Measurements from ENCODE around the gene HMCN2. TPM values are rescaled to one million over a fixed set of nuclear protein-coding genes. Genes with fewer than 3 reads are reported as not detected.

The HMCN2 gene
- total RNA-seq, 2 donors from 2014 or later = 4.6 to 6.0 TPM

GRCh38 chr9:130366888-130367550 lies 101.5 kb downstream of the HMCN2 start:
- intact Hi-C loops (cut with DNase I) = no loop called here
- ATAC-seq = no peak

DNA sequence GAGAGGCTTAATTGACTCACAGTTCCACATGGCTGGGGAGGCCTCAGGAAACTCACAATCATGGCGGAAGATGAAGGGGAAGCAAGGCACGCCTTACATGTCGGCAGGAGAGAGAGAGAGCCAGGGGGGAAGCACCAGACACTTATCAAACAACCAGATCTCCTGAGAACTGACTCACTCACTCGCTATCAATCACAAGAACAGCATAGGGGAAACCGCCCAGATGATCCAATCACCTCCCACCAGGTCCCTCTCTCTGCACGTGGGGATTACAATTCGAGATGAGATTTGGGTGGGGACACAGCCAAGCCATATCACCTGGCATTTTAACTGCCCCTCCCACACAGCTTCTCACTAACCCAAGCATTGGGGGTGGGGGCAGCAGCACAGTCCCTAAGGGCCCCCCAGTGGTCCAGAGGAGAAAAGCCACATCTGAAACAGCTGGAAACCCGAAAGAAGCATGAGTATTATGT lies 103.1 kb downstream of the HMCN2 start:
- ATAC-seq (no peak), DNase-seq (no peak)
- intact Hi-C loops (cut with DNase I) = no loop called here

More at GRCh38 chr9:130366888-130367550, 101.5 kb downstream of the HMCN2 start:
- DNase-seq = no peak

DNA sequence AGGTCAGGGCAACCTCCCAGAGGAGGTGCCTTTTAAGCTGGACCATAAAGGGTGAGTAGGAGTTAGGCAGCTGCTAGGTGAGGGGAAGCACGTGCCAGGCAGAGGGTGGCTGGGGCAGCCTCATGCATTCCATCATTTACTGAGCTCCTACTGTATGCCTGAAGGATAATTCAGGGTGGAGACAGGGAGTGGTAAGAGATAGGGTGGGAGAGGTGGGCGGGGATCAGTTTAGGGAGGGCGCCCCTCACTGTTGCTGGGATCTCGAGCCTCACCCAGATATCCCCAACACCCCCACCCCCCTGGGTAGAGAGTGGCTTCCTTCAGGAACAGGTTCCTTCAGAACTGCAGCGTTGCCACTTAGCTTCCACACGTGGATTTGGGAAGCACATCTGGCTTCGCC lies 104.7 kb downstream of the HMCN2 start:
- ATAC-seq (no peak), DNase-seq (no peak)
- intact Hi-C loops (cut with DNase I) = no loop called here

DNA sequence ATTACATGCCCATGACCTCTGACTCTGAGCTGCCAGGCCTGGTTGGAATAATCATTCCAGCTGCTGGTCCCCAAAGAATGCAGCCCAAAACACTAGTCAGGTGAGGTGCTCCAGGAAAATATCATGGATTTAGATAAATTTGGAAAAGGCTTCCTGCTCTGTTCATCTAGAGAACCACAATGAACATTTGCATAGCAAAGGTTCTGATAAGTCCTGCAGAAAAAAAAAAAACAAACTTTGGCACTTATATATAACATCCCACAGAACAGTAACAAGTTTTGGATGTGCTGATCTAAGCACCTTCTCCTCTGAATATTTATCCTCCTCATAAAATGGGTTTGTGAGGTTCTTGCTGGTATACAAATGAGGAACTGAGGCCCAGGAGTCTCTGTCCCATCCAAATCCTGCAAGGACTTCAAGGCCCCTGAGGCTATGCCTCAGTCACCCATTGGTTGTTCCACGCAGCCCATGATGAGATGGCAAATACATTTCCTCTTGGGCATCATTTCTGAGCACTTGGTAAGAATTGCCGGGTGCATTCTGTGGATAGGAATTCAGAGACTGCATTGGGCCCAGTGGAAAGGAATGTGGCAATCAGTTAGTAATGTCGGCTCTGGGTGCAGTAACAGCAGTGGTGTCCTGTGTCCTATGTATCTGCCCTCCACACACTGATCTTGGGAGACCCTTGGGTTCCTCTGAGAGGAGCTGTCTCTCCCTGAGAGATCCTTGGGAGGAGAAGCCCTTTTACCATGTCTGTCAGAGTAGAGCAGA lies 105.8 kb downstream of the HMCN2 start:
- intact Hi-C loops (cut with DNase I) = no loop called here
- DNase-seq (no peak), ATAC-seq (no peak)

- no peak for ATAC-seq
- intact Hi-C loops (cut with DNase I) = no loop called here
- no peak for DNase-seq
Observed at GRCh38 chr9:130372057-130372456, 106.5 kb downstream of the HMCN2 start.

GRCh38 chr9:130373679-130374325 lies 108.2 kb downstream of the HMCN2 start:
- ATAC-seq = no peak
- intact Hi-C loops (cut with DNase I) = no loop called here
- no peak for DNase-seq

DNA sequence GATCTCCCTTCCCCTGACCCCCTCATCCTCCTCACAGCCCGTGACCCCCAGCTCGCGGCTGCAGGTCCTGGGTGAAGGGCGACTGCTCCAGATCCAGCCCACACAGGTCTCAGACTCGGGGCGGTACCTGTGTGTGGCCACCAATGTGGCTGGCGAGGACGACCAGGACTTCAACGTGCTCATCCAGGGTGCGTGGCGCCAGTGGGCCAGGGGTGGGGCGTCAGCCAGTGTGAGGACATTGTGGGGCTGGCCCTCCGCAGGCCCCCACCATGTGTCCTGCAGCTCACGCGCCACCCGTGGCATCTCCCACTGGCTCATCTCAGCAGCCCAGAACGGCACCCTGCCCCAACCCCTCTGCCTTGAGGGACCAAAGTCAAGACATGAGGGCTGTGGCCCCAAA lies 112.1 kb downstream of the HMCN2 start:
- DNase-seq (no peak), ATAC-seq (no peak)
- intact Hi-C loops (cut with DNase I) = no loop called here

DNA sequence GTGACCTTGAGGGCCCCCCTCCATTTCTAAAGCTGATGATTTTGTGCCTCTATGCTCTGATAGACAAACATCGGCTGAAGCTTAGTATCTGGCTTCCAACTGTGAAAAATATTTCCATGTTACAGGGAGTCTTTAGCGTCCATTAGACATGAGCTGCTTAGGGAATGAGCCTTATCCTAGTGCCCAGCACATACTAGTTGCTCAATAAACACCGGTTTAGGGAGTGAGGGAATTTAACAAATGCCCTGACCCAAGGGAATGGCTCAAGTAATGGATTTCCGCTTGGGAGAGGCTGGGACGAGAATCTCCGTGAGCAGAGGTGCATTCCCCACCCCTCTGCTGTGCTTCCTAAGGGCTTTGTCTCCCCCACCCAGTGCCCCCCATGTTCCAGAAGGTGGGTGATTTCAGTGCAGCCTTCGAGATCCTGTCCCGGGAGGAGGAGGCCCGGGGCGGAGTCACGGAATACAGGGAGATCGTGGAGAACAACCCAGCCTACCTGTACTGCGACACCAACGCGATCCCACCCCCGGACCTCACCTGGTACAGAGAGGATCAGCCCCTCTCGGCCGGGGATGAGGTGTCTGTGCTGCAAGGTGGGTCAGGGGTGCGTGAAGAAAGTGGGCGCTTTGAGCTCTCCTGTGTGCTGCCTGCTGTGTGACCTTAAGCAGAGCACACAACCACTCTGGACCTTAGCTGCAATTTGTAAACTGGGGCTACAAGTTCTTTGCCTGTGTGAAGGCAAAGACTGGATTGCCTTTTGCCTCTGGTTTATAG lies 113.5 kb downstream of the HMCN2 start:
- no peak for ATAC-seq
- no peak for DNase-seq
- intact Hi-C loops (cut with DNase I) = no loop called here

GRCh38 chr9:130379649-130379970 lies 114.0 kb downstream of the HMCN2 start:
- ATAC-seq (no peak), DNase-seq (no peak)
- intact Hi-C loops (cut with DNase I) = no loop called here

DNA sequence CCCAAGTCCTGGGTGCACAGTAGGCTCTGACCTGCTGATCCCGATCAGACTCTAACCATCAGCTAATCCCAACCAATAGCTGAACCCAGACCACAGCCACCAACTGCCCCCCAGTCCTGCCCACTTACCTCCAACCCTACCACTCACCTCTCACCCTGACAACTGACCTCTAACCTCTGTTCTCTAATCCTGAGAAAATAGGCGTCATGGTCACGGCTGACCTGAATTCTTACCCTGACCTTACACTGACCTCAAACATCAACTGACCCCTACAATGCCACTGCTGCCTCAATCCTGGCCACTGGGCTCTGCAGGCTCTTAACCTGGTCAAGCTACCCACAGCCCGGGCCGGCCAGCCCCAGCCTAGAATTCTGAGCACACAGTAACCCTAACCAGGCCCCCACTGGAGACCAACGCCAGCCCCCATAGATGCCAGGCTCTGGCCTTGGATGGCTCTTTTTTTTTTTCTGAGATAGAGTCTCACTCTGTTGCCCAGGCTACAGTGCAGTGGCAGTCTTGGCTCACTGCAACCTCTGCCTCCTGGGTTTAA lies 115.4 kb downstream of the HMCN2 start:
- no peak for DNase-seq
- ATAC-seq = no peak
- intact Hi-C loops (cut with DNase I) = no loop called here

DNA sequence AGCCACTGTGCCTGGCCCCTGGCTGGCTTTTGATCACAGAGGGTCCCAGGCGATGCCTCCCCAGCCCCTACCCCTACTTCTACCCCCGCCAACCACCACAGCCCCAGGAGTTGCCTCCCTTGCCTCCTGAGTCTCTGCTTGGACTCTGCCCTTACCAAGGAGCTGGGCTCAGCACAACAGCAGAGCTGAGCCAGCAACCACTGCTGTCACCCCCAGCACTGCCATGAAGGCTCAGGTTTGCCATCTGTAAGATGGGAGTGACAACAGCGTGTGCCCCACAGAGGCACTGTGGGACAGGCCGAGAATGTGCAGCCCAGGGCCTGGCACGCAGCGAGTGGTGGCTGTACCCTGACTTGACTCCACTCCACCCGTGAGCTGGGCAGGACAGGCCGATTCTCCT lies 116.1 kb downstream of the HMCN2 start:
- intact Hi-C loops (cut with DNase I) = no loop called here
- ATAC-seq = no peak
- no peak for DNase-seq

GRCh38 chr9:130382096-130382495 lies 116.5 kb downstream of the HMCN2 start:
- ATAC-seq (no peak), DNase-seq (no peak)
- intact Hi-C loops (cut with DNase I) = no loop called here

DNA sequence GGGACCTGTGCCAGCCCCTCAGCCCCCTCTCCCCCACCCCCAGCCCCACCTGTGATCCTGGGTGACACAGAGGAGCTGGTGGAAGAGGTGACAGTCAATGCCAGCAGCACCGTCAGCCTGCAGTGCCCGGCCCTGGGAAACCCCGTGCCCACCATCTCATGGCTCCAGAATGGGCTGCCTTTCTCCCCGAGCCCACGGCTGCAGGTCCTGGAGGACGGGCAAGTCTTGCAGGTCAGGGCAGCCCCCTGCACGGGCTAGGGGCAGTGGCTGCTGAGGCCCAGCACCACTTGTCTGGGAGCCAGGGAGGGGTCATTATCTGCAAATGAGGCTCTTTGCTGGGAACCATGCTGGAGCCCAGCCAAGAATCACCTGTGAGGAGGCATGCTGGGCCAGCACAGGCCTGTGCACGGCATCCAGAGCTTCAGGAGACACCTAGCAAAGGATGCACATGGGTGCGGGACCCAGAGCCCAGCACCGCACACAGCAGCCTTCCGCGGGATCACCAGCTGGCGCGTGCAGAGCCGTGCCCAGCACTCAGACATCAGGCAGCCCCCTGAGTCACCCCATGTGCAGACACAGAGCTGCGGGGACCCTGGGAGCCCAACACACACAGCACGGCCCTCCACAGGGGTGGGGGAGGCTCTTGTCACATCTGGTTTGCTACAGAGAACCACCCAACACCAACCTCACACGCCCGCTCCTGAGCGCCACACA lies 117.2 kb downstream of the HMCN2 start:
- ATAC-seq (no peak), DNase-seq (no peak)
- intact Hi-C loops (cut with DNase I) = no loop called here

DNA sequence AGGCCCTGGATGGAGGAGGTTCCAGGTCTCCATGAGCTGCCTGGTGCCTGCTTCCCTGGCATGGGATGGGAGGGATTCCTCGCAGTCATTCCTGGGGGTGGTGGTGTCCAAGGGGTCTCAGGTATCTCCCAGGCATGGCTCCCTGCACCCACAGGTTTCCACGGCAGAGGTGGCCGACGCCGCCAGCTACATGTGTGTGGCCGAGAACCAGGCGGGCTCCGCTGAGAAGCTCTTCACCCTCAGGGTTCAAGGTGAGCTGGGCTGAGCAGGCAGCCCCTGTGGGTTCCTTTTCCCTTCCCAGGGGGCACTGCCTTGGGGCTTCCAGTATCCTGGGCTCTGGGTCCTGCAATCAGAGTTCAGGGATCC lies 117.8 kb downstream of the HMCN2 start:
- intact Hi-C loops (cut with DNase I) = no loop called here
- ATAC-seq (no peak), DNase-seq (no peak)

DNA sequence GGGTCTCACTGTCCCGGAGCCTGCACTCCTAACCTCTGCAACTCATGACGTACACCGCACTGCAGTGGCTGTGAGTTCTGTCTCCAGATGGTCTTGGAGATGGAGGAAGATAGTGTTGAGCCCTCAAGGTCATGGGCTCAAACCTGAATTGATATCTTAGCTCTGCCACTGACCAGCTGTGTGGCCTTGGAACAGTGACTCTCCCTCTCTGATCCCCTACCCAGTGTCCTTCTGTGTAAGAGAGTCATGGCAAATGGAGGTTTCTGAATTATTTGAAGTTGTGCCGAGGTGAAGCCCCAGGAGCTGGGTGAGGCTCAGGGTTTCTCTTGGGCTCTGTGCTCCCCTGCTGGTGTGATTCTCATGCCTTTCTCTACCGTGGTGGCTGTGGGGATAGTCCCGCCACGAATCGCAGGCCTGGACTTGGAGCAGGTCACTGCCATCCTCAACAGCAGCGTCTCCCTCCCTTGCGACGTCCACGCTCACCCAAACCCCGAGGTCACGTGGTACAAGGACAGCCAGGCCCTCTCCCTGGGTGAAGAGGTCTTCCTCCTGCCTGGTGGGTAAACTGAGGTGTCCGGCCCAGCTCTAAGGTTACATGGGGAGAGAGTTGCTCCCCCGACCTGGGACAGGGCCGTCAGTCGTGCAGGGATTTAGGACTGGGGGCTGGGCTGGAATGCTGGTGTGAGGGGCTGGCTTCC lies 118.6 kb downstream of the HMCN2 start:
- ATAC-seq (no peak), DNase-seq (no peak)
- intact Hi-C loops (cut with DNase I) = no loop called here

GRCh38 chr9:130385257-130385656 lies 119.7 kb downstream of the HMCN2 start:
- ATAC-seq = no peak
- intact Hi-C loops (cut with DNase I) = no loop called here
- DNase-seq = no peak

DNA sequence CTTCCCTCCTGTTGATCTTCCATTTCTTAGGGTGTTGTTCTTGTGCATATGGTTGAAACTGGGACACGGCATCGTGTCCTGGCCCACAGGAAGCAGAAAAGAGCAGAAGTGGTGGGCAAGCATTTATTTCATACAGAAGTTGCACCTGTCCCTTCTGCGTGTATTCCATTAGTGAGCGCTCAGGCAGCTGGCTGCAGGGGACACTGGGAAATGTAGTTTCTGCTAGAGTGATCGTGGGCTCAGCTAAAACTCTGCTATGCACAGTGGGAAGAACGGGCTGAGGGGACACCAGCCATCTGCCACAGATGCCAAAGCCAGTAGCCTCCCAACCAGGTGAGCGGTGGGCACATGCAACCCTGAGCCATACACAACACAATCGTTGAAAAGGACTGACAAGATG lies 121.8 kb downstream of the HMCN2 start:
- no peak for ATAC-seq

DNA sequence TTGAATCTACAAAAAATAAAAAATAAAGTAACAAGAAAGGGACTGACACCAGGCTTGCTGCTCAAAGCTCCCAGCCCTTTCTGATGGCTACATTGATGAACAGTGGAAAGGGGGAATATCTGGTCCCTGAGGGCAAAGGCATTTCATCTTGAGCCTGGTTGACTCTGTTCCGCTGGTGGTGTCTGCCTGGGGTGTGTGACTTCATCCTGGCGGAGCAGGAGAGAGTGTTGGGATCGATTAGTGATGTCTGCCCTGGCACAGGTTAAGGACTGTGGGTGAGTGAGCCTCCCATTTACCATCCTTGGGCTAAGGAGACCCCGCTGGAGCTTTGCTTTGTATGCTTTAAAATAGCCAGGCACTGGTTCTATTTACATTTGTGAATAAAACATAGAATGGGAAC lies 122.3 kb downstream of the HMCN2 start:
- no peak for ATAC-seq

More for the DNA sequence above, 121.8 kb downstream of the HMCN2 start:
- intact Hi-C loops (cut with DNase I) = no loop called here
- DNase-seq = no peak

More for the DNA sequence above, 122.3 kb downstream of the HMCN2 start:
- DNase-seq = no peak
- intact Hi-C loops (cut with DNase I) = no loop called here

All from left cardiac atrium (tissue), 4 donors.